ACC112 (cell line): ENCODE data around the gene NMNAT2.

ENCODE experiments used
- H2AFZ ChIP-seq: fragments of 200-600 bp; sonication (generic); one replicate; pipeline ENCODE4 v1.6.0; 2017; ENCODE audit warnings: antibody characterized with exemption, low read length; ENCODE audit not compliant: unreplicated experiment
- H3K27ac ChIP-seq: fragments of 200-600 bp; sonication (generic); 2 replicates; pipeline ENCODE4 v1.5.1; 2014; ENCODE audit warnings: low read depth, mild to moderate bottlenecking, antibody characterized with exemption, low read length, moderate library complexity
- H3K27me3 ChIP-seq: fragments of 200-600 bp; sonication (generic); 2 replicates; pipeline ENCODE4 v1.6.1; 2014; ENCODE audit warnings: mild to moderate bottlenecking, antibody characterized with exemption, low read length, moderate library complexity, mixed read lengths; ENCODE audit not compliant: insufficient read depth
- H3K36me3 ChIP-seq: fragments of 200-600 bp; sonication (generic); 2 replicates; pipeline ENCODE4 v1.6.1; 2016; ENCODE audit warnings: mild to moderate bottlenecking, antibody characterized with exemption, low read length, moderate library complexity, mixed read lengths; ENCODE audit not compliant: insufficient read depth
- H3K4me1 ChIP-seq: fragments of 200-600 bp; sonication (generic); one replicate; pipeline ENCODE4 v1.6.1; 2016; ENCODE audit warnings: low read length, mixed read lengths; ENCODE audit not compliant: insufficient read depth, unreplicated experiment, control insufficient read depth
- H3K4me3 ChIP-seq: fragments of 200-600 bp; sonication (generic); 2 replicates; pipeline ENCODE4 v1.5.1; 2014; ENCODE audit warnings: mild to moderate bottlenecking, low read depth, low read length
- H3K79me2 ChIP-seq: fragments of 200-600 bp; sonication (generic); one replicate; pipeline ENCODE4 v1.6.0; 2016; ENCODE audit warnings: low read length; ENCODE audit not compliant: control insufficient read depth, unreplicated experiment, insufficient read depth

Gene NMNAT2

GRCh38 chr1:183287191-183287675 is 130.9 kb downstream of the NMNAT2 start:
- no peaks in the 10 kb centered on the region for H3K27me3 ChIP-seq
- H3K4me1 ChIP-seq = peaks cover 14% of the 10 kb centered on the region
- H3K4me3 ChIP-seq = no peak overlapping the region
- no peak overlapping the region for H3K27ac ChIP-seq
- peak overlapping the region; percentile 41 for H2AFZ ChIP-seq
- no peaks in the 10 kb centered on the region for H3K36me3 ChIP-seq
- no peaks in the 10 kb centered on the region for H3K79me2 ChIP-seq

- peaks cover 21% of the 10 kb centered on the region for H3K4me1 ChIP-seq
- H3K4me3 ChIP-seq = no peak overlapping the region
- no peaks in the 10 kb centered on the region for H3K36me3 ChIP-seq
- no peak overlapping the region for H2AFZ ChIP-seq
- H3K27ac ChIP-seq = no peak overlapping the region
- no peaks in the 10 kb centered on the region for H3K27me3 ChIP-seq
- no peaks in the 10 kb centered on the region for H3K79me2 ChIP-seq
Observed at GRCh38 chr1:183285746-183286145, 132.4 kb downstream of the NMNAT2 start.

GRCh38 chr1:183285256-183285655 is 132.9 kb downstream of the NMNAT2 start:
- Histone ChIP-seq H3K4me3 (no peak overlapping the region), H3K79me2 (no peaks in the 10 kb centered on the region), H3K27me3 (no peaks in the 10 kb centered on the region)

DNA sequence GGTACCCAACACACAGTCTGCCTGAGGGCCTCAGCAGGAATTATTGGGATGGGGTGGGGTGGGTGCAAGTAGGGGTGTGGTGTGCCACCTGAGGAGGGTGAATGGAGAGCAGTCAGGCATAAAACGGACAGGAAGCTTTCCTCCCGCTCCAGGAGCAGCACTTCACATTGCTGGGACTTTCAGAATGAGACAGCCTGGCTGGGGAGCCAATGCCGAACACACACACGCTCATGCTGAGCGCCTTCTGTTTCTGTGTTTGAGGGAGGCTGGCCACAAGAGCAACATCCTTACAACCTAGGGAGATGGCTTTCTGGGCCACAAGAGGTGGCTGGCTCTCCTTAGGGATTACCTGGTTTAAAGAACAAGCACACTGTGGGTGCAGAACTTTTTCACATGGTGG is 134.1 kb downstream of the NMNAT2 start:
- Histone ChIP-seq H3K79me2 (no peaks in the 10 kb centered on the region), H3K4me1 (peaks cover 35% of the 10 kb centered on the region), H3K27ac (no peak overlapping the region), H3K36me3 (no peaks in the 10 kb centered on the region), H3K27me3 (no peaks in the 10 kb centered on the region), H3K4me3 (no peak overlapping the region), H2AFZ (no peak overlapping the region)

More at GRCh38 chr1:183285256-183285655, 132.9 kb downstream of the NMNAT2 start:
- Histone ChIP-seq H3K27ac (no peak overlapping the region), H3K4me1 (peaks cover 24% of the 10 kb centered on the region), H3K36me3 (no peaks in the 10 kb centered on the region), H2AFZ (no peak overlapping the region)

DNA sequence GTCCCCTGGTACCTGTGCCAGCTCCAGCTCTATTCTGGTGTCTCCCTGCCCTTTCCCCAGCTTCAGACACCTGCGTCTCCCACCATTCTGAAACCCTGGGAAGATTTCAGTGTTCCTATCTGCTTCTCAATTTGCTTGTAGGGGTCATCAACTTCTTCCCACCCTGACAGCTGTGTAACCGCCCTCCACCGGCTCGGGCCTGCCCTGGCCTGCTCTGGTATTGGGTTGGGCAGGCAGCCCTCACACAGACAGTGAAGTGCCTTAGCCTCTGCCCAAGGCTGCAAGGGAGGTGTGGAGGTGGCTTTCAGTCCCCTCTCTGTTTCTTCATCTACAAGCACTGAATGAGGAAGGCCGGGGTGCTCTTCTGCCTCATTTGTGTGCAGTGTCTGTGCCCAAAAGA is 134.9 kb downstream of the NMNAT2 start:
- no peaks in the 10 kb centered on the region for H3K36me3 ChIP-seq
- H3K4me3 ChIP-seq = no peak overlapping the region
- H3K4me1 ChIP-seq = peaks cover 43% of the 10 kb centered on the region
- H2AFZ ChIP-seq = no peak overlapping the region
- no peak overlapping the region for H3K27ac ChIP-seq
- no peaks in the 10 kb centered on the region for H3K27me3 ChIP-seq
- no peaks in the 10 kb centered on the region for H3K79me2 ChIP-seq

GRCh38 chr1:183282101-183282855 is 135.9 kb downstream of the NMNAT2 start:
- no peak overlapping the region for H2AFZ ChIP-seq
- H3K4me1 ChIP-seq = peaks cover 50% of the 10 kb centered on the region
- H3K36me3 ChIP-seq = no peaks in the 10 kb centered on the region
- no peaks in the 10 kb centered on the region for H3K79me2 ChIP-seq
- no peak overlapping the region for H3K4me3 ChIP-seq
- no peak overlapping the region for H3K27ac ChIP-seq
- H3K27me3 ChIP-seq = no peaks in the 10 kb centered on the region

DNA sequence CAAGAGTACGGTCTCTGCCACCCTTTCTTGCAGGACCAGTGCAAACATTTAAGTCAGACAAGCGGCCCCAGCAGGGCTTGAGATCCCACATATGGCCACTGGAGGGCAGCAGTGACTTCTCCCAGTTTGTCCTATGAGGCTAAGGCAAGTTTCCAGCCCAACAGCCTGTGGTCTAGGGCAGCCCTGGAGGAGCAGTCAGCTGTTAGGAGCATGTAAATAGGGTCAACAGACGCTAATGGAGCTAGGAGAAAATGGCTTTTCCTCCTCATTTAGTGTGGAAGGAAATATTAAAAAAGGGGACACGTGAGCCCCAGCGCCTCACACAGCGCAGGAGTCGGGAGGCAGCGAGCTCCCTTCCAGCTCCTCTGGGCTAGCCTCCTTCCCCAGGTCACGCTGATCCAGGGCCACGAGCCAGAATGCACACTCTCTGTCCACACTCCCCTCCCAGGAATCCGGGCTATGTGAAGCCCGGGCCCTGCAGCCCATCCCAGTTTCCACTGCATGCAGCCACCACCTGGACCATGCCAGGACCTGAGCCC is 136.6 kb downstream of the NMNAT2 start:
- peaks cover 47% of the 10 kb centered on the region for H3K4me1 ChIP-seq
- H3K36me3 ChIP-seq = no peaks in the 10 kb centered on the region
- no peak overlapping the region for H3K4me3 ChIP-seq
- H3K79me2 ChIP-seq = no peaks in the 10 kb centered on the region
- no peak overlapping the region for H2AFZ ChIP-seq
- H3K27ac ChIP-seq = peak overlapping the region; percentile 97
- no peaks in the 10 kb centered on the region for H3K27me3 ChIP-seq

DNA sequence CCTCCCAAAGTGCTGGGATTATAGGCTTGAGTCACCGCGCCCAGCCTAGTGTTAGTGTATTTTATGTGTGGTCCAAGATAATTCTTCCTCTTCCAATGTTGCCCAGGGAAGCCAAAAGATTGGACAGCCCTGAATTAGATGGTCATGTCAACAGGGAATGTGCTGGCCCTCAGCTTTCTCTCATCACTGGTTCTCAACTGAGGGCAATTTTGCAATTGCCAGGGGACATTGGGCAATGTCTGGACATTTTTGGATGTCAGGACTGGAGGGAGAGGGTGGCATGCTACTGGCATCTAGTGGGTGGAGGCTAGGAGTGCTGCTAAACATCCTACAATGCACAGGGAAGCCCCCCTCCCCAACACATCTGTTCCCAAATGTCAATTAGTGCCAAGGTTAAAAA is 137.1 kb downstream of the NMNAT2 start:
- Histone ChIP-seq H3K27me3 (no peaks in the 10 kb centered on the region), H3K36me3 (no peaks in the 10 kb centered on the region), H3K79me2 (no peaks in the 10 kb centered on the region), H3K27ac (peak overlapping the region; percentile 97), H3K4me1 (peaks cover 47% of the 10 kb centered on the region), H2AFZ (no peak overlapping the region), H3K4me3 (no peak overlapping the region)

DNA sequence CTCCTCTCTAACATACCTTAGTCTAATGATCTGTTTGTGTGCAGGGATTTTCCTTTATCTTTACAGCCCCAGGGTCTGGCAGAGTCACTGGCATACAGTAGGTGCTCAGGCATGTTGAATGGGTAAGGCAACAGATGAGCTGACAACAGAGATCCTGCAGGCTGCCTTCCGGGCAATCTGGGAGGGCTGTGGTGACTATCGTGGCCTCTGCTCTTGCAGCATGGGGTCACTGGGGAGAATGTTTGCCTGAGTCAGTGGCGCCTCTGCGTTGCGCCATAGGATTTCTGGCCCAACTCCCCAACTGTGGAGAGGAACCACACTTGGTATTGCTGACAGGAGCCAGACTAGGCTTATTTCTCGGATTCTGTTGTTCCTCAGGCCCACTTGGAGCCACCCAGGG is 138.3 kb downstream of the NMNAT2 start:
- H3K79me2 ChIP-seq = no peaks in the 10 kb centered on the region
- no peaks in the 10 kb centered on the region for H3K27me3 ChIP-seq
- no peak overlapping the region for H2AFZ ChIP-seq
- H3K4me3 ChIP-seq = peak overlapping the region; percentile 4; the same call in 1 of the 2 replicates
- H3K36me3 ChIP-seq = no peaks in the 10 kb centered on the region
- peak overlapping the region; percentile 97 for H3K27ac ChIP-seq
- H3K4me1 ChIP-seq = peaks cover 38% of the 10 kb centered on the region

- peaks cover 38% of the 10 kb centered on the region for H3K4me1 ChIP-seq
- peak overlapping the region; percentile 54 for H3K4me3 ChIP-seq
- H3K79me2 ChIP-seq = no peaks in the 10 kb centered on the region
- peak overlapping the region; percentile 35 for H2AFZ ChIP-seq
- no peaks in the 10 kb centered on the region for H3K27me3 ChIP-seq
- H3K27ac ChIP-seq = peak overlapping the region; percentile 97
- no peaks in the 10 kb centered on the region for H3K36me3 ChIP-seq
Observed at GRCh38 chr1:183278739-183279591, 139.2 kb downstream of the NMNAT2 start.
